Right cardiac atrium (tissue), 5 donors: ENCODE results near the gene MMP12. TPM values are rescaled to one million over a fixed set of nuclear protein-coding genes. Genes with fewer than 3 reads are reported as not detected.
"Not testable (repeated sequence)": the region's sequence is repeated elsewhere in the genome, so short reads cannot be mapped to it uniquely, and the experiment has no call there.

Experiments used
- ATAC-seq, 2 donors: fragments of 200-7000 bp; cut with Tn5 transposase; one replicate each; pipeline versions ENCODE4 v1.8.0 to v1.9.1; 2020; ENCODE audit warnings: moderate library complexity in 2 of 2, mild to moderate bottlenecking in 1 of 2
- DNase-seq, 3 donors: peaks; one replicate each; pipeline ENCODE4 v3.0.0-alpha.2; 2020
- H3K27ac ChIP-seq: one replicate; pipeline ENCODE4 v1.5.1; 2013; ENCODE audit warnings: mild to moderate bottlenecking, low read length, control low read depth, moderate library complexity
- H3K27me3 ChIP-seq: one replicate; pipeline ENCODE4 v1.6.1; 2013; ENCODE audit not compliant: control insufficient read depth, insufficient read depth
- H3K4me1 ChIP-seq: one replicate; pipeline ENCODE4 v1.6.1; 2013; ENCODE audit warnings: low read length; ENCODE audit not compliant: control insufficient read depth, insufficient read depth
- H3K4me3 ChIP-seq: one replicate; pipeline ENCODE4 v1.5.1; 2013; ENCODE audit warnings: low read length, control low read depth
- H3K9me3 ChIP-seq: one replicate; pipeline ENCODE4 v1.6.1; 2013; ENCODE audit warnings: low read length; ENCODE audit not compliant: control insufficient read depth
- WGBS: extraction: QIAGEN DNeasy Blood & Tissue Kit; methylation state at CpG from one replicate; pipeline ENCODE4 v1.1.7; 2013; 5-methylcytosine and 5-hydroxymethylcytosine counted together
- intact Hi-C, 4 donors: fragments of 100-400 bp; cut with DNase I; formaldehyde crosslinking; loops; one replicate each; pipeline versions ENCODE4 v1.11.0 to v1.14.0; 2022 to 2023
- polyA plus RNA-seq: library from polyadenylated mRNA; stranded (reverse); fragments of 200-250 nt; gene quantifications from one replicate; pipeline ENCODE4 v1.2.3, GENCODE V29; 2013
- total RNA-seq, 4 donors: library from RNA; stranded (reverse); fragmentation: NEBNext Ultra II Directional; extraction: Animal tissue kit (Norgen Biotek cat#: 25700); gene quantifications; one replicate each; pipeline ENCODE4 v1.2.1, GENCODE V29; 2021
- donor health status: healthy with polysubstance abuse.
- donor health status: DM: no; HTN: yes; CAD: no.
- donor health status: DM: no; HTN: no; CAD: no.
- donor health status: DM: no; HTN: yes; CAD: no; lungs with severe emphysema.
- donor health status: DM: yes; HTN: yes; CAD: no.

Gene MMP12
- total and polyA plus RNA-seq, 5 donors = not detected

- intact Hi-C loops = no loop called here
- WGBS = 66% methylated on average over 6 of the region's 6 CpGs
- Histone ChIP-seq H3K4me3 (no peak overlapping the region), H3K27me3 (no peaks in the 10 kb centered on the region), H3K9me3 (no peaks in the 10 kb centered on the region), H3K4me1 (no peaks in the 10 kb centered on the region), H3K27ac (no peak overlapping the region)
- ATAC-seq (no peak), DNase-seq (no peak)
Measured at GRCh38 chr11:102886999-102887398, 12.2 kb upstream of the MMP12 start.

DNA sequence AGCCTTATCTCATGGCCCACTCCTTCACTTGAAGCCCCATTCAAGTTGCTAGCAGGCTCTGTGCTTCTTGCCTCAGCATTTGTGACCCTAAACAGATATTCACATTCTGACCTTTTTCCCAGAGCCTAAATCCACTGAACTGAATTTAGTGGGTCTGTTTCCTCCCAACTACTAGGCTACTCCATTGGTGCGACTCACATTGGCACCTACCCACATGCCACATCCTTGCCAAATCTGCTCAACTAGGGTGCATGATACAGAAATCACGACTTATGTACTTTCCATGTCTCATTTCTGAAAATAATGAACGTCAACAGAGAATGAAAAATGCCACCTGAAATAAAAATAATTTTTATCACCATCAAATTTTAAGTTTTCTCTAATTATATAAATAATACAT, 8.4 kb upstream of the MMP12 start:
- ATAC-seq = no peak
- intact Hi-C loops = no loop called here
- WGBS = 77% methylated on average over 3 of the region's 3 CpGs
- no peaks in the 10 kb centered on the region for H3K9me3 ChIP-seq
- H3K4me1 ChIP-seq = no peaks in the 10 kb centered on the region
- no peak for DNase-seq
- H3K4me3 ChIP-seq = no peak overlapping the region
- no peaks in the 10 kb centered on the region for H3K27me3 ChIP-seq
- no peak overlapping the region for H3K27ac ChIP-seq

- ATAC-seq (no peak), DNase-seq (no peak)
- Histone ChIP-seq H3K9me3 (no peaks in the 10 kb centered on the region), H3K27ac (no peak overlapping the region), H3K4me1 (no peaks in the 10 kb centered on the region), H3K27me3 (no peaks in the 10 kb centered on the region), H3K4me3 (no peak overlapping the region)
- WGBS = 75% methylated on average over 4 of the region's 4 CpGs
- intact Hi-C loops = no loop called here
Measured at GRCh38 chr11:102882389-102883024, 7.7 kb upstream of the MMP12 start.

DNA sequence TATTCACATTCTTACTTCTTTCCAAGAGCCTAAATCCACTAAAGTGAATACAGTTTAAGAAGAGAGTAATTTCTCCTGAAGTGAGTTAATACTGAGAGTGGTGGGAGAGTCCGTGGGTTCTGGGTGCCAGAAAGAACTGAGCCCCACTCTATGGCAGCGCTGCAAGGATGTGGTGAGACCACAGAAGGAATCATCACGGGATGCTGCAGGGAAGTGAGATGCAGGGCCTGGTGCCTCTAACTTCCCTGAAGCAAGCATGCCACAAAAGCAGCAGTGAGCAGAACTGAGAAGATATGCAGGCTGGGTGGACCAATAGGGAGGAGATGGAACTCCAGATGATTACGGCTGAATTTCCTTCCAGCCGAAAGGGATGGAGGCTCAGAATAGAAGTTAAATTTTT, 5.0 kb upstream of the MMP12 start:
- Histone ChIP-seq H3K4me1 (no peaks in the 10 kb centered on the region), H3K9me3 (no peaks in the 10 kb centered on the region), H3K27me3 (no peaks in the 10 kb centered on the region), H3K27ac (no peak overlapping the region), H3K4me3 (no peak overlapping the region)
- WGBS = 83% methylated on average over 5 of the region's 5 CpGs
- ATAC-seq (no peak), DNase-seq (no peak)
- intact Hi-C loops = no loop called here

DNA sequence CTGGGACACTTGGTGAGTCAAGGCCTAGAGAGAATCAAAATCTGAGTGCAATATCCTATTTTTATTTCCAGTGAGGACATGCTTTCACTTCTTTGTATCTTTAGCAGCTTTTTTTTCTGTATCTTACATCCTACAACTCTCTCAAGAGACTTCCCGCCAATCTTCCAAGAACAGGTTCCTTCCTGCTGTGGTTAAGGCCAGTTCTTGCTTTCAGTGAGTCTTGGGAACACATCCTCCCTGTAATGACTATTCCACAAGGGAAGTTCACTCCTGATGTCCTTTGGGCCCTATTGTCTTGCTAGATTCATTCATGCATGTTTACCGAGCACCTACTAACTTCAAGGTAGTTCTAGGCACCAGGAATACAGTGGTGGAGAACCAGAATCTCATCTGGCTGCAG, 3.8 kb upstream of the MMP12 start:
- intact Hi-C loops = no loop called here

DNA sequence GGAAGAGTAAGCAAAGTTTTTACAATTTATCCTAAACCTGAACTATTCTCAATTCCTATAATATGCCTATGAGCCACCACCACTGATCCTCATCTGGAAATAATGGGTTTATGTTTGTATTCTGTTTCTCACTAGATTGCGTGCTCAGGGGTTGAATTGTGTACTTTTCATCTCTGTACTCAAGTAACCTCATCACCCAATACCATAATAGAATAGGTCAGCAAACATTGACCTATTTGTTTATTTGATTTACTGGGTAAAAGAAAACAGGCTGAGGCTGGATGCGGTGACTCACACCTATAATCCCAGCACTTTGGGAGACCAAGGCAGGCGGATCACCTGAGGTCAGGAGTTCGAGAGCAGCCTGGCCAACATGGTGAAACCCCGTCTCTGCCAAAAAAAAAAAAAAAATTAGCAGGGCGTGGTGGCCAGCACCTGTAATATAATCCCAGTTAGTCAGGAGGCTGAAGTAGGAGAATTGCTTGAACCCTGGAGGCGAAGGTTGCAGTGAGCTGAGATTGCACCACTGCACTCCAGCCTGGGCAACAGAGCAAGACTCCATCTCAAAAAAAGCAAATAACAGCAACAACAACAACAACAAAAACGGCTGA, 5.3 kb downstream of the MMP12 start:
- ATAC-seq, intact Hi-C loops: not testable (repeated sequence)

More for the DNA sequence above, 3.8 kb upstream of the MMP12 start:
- H3K27me3 ChIP-seq = no peaks in the 10 kb centered on the region
- ATAC-seq = no peak
- H3K27ac ChIP-seq = no peak overlapping the region
- H3K4me3 ChIP-seq = no peak overlapping the region
- H3K4me1 ChIP-seq = no peaks in the 10 kb centered on the region
- no peak for DNase-seq
- no peaks in the 10 kb centered on the region for H3K9me3 ChIP-seq
- 71% methylated on average over 2 of the region's 2 CpGs for WGBS

GRCh38 chr11:102868339-102868738, 6.4 kb downstream of the MMP12 start:
- Histone ChIP-seq H3K27me3 (no peaks in the 10 kb centered on the region), H3K4me3 (no peak overlapping the region), H3K4me1 (no peaks in the 10 kb centered on the region), H3K9me3 (no peaks in the 10 kb centered on the region), H3K27ac (no peak overlapping the region)
- WGBS = 47% methylated on average over 3 of the region's 3 CpGs
- DNase-seq (no peak), ATAC-seq (no peak)
- intact Hi-C loops = no loop called here

More for the DNA sequence above, 5.3 kb downstream of the MMP12 start:
- WGBS = 81% methylated on average over 8 of the region's 8 CpGs
- not testable (repeated sequence) for H3K9me3 ChIP-seq, H3K27me3 ChIP-seq, H3K4me1 ChIP-seq, H3K4me3 ChIP-seq, H3K27ac ChIP-seq, DNase-seq

DNA sequence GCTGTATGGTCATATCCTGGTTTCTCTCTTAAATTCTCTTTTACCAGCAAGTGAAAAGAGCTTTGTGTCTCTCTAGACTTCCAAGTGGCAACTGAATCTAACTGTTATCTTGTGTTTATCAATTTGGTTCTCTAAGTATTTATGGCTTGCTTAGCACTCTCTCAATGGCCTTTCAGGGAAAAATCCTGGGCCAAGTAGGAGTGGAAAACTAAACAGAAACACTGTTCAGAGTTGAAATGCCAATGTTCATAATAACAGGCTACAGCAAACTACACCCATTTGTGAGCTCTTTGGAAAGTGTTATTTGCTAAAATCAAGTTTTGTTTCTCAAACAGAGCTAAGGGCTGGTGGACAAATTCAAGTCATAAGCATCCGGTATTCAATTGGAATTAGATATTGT, 10.1 kb downstream of the MMP12 start:
- Histone ChIP-seq H3K27me3 (no peaks in the 10 kb centered on the region), H3K27ac (no peak overlapping the region)

DNA sequence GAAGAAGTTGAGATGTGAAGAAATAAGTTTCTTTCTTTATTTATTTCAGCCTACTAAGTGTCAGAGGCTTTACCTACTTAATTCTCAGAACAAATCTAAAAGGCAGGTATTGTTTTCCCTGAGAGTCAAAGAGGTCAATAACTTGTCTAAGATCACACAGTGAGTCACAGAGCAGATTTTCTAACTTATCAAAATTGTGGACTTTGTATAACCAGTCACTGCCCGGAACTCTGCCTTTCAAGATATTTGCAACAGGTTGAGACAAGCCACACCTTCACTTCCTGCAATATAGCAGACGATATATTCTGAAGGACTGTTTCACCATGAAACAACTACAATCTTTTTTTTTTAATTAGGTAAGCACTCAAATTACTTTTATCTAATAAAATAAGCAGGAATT, 20.8 kb downstream of the MMP12 start:
- DNase-seq (no peak), ATAC-seq (no peak)
- Histone ChIP-seq H3K27me3 (no peaks in the 10 kb centered on the region), H3K9me3 (no peaks in the 10 kb centered on the region), H3K4me3 (no peak overlapping the region), H3K27ac (no peak overlapping the region), H3K4me1 (no peaks in the 10 kb centered on the region)
- 71% methylated on average over 2 of the region's 2 CpGs for WGBS
- intact Hi-C loops = no loop called here

More for the DNA sequence above, 10.1 kb downstream of the MMP12 start:
- no peaks in the 10 kb centered on the region for H3K9me3 ChIP-seq
- DNase-seq (no peak), ATAC-seq (no peak)
- intact Hi-C loops = no loop called here
- no peaks in the 10 kb centered on the region for H3K4me1 ChIP-seq
- no peak overlapping the region for H3K4me3 ChIP-seq
- 86% methylated on average over 1 of the region's 1 CpG for WGBS

- no peaks in the 10 kb centered on the region for H3K27me3 ChIP-seq
- H3K4me3 ChIP-seq = no peak overlapping the region
- 81% methylated on average over 3 of the region's 3 CpGs for WGBS
- H3K27ac ChIP-seq = no peak overlapping the region
- DNase-seq = no peak
- no peak for ATAC-seq
- no peaks in the 10 kb centered on the region for H3K4me1 ChIP-seq
- intact Hi-C loops = no loop called here
- no peaks in the 10 kb centered on the region for H3K9me3 ChIP-seq
Measured at GRCh38 chr11:102853055-102853454, 21.7 kb downstream of the MMP12 start.

- DNase-seq = no peak
- no peaks in the 10 kb centered on the region for H3K4me1 ChIP-seq
- no peak overlapping the region for H3K27ac ChIP-seq
- no peaks in the 10 kb centered on the region for H3K27me3 ChIP-seq
- no peak for ATAC-seq
- WGBS = 82% methylated on average over 7 of the region's 7 CpGs
- no peaks in the 10 kb centered on the region for H3K9me3 ChIP-seq
- intact Hi-C loops = no loop called here
- H3K4me3 ChIP-seq = no peak overlapping the region
Measured at GRCh38 chr11:102850973-102851745, 23.6 kb downstream of the MMP12 start.
